AG09319 (cell line): Measurements from ENCODE around the gene S100A7A.
"Not testable (repeated sequence)": the region's sequence is repeated elsewhere in the genome, so short reads cannot be mapped to it uniquely, and the experiment has no call there.

Experiments used
- DNase-seq: peaks from one replicate; pipeline ENCODE4 v3.0.0-alpha.2; 2010; ENCODE audit warnings: low read depth; ENCODE audit errors: extremely low read depth
- CTCF ChIP-seq: IDR thresholded peaks from 2 replicates; pipeline ENCODE4 v1.5.1; 2011; ENCODE audit warnings: low read depth, mild to moderate bottlenecking, inconsistent platforms, low read length, moderate library complexity

The S100A7A gene

GRCh38 chr1:153400244-153400643, 16.1 kb upstream of the S100A7A start:
- peak; percentile 15; the same call in 1 of the 2 replicates for TF ChIP-seq CTCF
- DNase-seq, result no peak

- no peak for TF ChIP-seq CTCF
- no peak for DNase-seq
These were observed 14.9 kb upstream of the S100A7A start for GRCh38 chr1:153401461-153401860.

GRCh38 chr1:153402226-153402625, 14.1 kb upstream of the S100A7A start:
- TF ChIP-seq CTCF, result no peak
- no peak for DNase-seq

GRCh38 chr1:153403421-153404085, 12.8 kb upstream of the S100A7A start:
- no peak for TF ChIP-seq CTCF
- no peak for DNase-seq

- no peak for TF ChIP-seq CTCF
- no peak for DNase-seq
These were observed 12.2 kb upstream of the S100A7A start for GRCh38 chr1:153404086-153404635.

DNA sequence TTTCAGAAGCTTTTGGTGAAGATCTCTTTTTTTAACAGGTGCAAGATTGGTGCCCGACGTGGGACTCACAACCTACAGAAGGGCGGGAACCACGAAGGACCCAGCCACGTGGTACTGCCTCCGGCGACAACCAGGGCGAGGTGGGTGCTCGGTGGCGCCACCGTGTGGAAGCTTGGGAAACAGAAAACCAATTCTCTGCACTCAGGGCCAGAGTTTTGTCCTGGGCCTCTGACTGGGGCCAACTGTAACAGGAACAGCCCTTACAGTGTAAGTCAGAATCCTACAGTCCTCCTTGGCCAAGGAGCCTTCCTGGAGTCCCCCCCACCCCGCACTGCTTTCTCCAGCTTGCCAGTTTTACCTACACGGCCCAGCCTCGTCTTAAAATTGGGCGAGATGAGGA, 11.6 kb upstream of the S100A7A start:
- TF ChIP-seq CTCF, result peak; percentile 24

GRCh38 chr1:153405825-153406599, 10.3 kb upstream of the S100A7A start:
- not testable (repeated sequence) for DNase-seq

More for the DNA sequence above, 11.6 kb upstream of the S100A7A start:
- DNase-seq, result no peak

DNA sequence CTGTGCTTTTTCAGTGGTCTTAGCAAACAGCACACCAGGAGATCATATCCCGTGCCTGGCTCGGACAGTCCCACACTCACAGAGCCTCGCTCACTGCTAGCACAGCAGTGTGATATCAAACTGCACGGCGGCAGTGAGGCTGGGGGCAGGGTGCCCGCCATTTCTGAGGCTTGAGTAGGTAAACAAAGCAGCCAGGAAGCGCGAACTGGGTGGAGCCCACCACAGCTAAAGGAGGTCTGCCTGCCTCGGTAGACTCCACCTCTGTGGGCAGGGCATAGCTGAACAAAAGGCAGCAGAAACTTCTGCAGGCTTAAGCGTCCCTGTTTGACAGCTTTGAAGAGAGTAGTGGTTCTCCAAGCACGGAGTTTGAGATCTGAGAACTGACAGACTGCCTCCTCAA, 9.0 kb upstream of the S100A7A start:
- not testable (repeated sequence) for DNase-seq

DNA sequence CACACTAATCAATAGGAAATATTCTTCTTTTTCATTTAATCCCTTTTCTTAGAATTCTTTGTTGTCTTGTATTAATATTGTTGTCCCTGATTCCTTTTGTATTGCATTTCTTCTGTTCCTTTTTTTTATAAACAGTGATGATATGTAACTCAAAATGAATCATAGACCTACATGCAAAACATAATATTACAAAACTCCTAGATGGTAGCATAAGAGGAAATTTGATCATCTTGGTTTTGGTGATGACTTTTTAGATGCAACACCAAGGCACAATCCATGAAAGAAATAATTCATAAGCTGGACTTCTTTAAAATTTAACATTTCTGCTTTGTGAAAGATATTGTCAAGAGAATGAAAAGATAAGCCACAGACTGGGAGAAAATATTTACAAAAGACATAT, 2.4 kb upstream of the S100A7A start:
- not testable (repeated sequence) for DNase-seq
